HepG2 (cell line): ENCODE measurements around the gene IGFL2. TPM values are rescaled to one million over a fixed set of nuclear protein-coding genes. Genes with fewer than 3 reads are reported as not detected.

ENCODE experiments used
- ATAC-seq: fragments of 200-7000 bp; cut with Tn5 transposase; 3 replicates; pipeline ENCODE4 v1.9.1; 2020; ENCODE audit warnings: mild to moderate bottlenecking, moderate library complexity
- BruUV-seq: library from RNA; stranded (reverse); fragments of 400-500 nt; replicated peaks from 2 replicates; lab custom pipeline; 2021; lab: Mats Ljungman, UMichigan
- CTCF ChIA-PET: fragments of 300-600 bp; formaldehyde crosslinking; extraction: SDS; loops from one replicate; lab custom pipeline; 2021; ENCODE audit warnings: low total read pairs, inconsistent platforms, low intra/inter-chr PET ratio; lab: Yijun Ruan, JAX
- POLR2A ChIA-PET: fragments of 350-600 bp; sonication (Branson Sonifier 250); formaldehyde crosslinking; loops from one replicate; lab custom pipeline; 2020; ENCODE audit warnings: antibody characterized with exemption, inconsistent platforms; lab: Yijun Ruan, JAX
- DNase-seq: peaks from one replicate; pipeline ENCODE4 v3.0.0-alpha.2; 2015; ENCODE audit warnings: low spot score
- FAIRE-seq: peaks from 3 replicates; lab custom pipeline; 2011; peaks lifted over from hg19 to GRCh38; lab: Jason Lieb, UNC
- H2AFZ ChIP-seq: one replicate; pipeline ENCODE4 v1.6.1; 2011; ENCODE audit warnings: low read length, inconsistent platforms
- H3K27ac ChIP-seq: fragments of 300-600 bp; 3 replicates; pipeline ENCODE4 v1.8.0; 2011; ENCODE audit warnings: mixed run types, mild to moderate bottlenecking, mixed read lengths, low read length, inconsistent platforms; ENCODE audit not compliant: insufficient read depth; ENCODE audit errors: extremely low read length
- H3K27me3 ChIP-seq, 2 experiments: fragments of 200-600 bp in 1 of 2; 2 replicates in 1 of 2; 3 replicates in 1 of 2; pipeline versions ENCODE4 v1.6.0 to v1.8.0; 2011; ENCODE audit warnings: low read length in 2 of 2, mild to moderate bottlenecking in 2 of 2, moderate library complexity in 2 of 2, inconsistent platforms in 1 of 2; ENCODE audit not compliant: insufficient read depth in 2 of 2, control insufficient read depth in 1 of 2
- H3K36me3 ChIP-seq, 2 experiments: fragments of 200-600 bp in 1 of 2; replicated peaks in 1 of 2; 2 replicates in 1 of 2; 3 replicates in 1 of 2; pipeline versions ENCODE4 v1.5.1 to v1.8.0; 2011; ENCODE audit warnings: low read length in 2 of 2, inconsistent platforms in 1 of 2; ENCODE audit not compliant: insufficient read depth in 2 of 2, control insufficient read depth in 1 of 2
- H3K4me1 ChIP-seq: 2 replicates; pipeline ENCODE4 v1.5.1; 2012; ENCODE audit warnings: low read length, inconsistent platforms; ENCODE audit not compliant: insufficient read depth
- H3K4me2 ChIP-seq: 2 replicates; pipeline ENCODE4 v1.6.0; 2011; ENCODE audit warnings: low read depth, low read length, inconsistent platforms
- H3K4me3 ChIP-seq, 3 experiments: fragments of 200-600 bp in 1 of 3; sonication (generic), shearing (Covaris generic) in 1 of 3; replicated peaks in 1 of 3; 2 replicates each; pipeline ENCODE4 v1.5.1; 2011 to 2016; ENCODE audit warnings: low read length in 3 of 3, inconsistent platforms in 2 of 3, low read depth in 2 of 3, mild to moderate bottlenecking in 2 of 3, control low read depth in 1 of 3, mixed read lengths in 1 of 3; ENCODE audit not compliant: insufficient read depth in 1 of 3
- H3K79me2 ChIP-seq: one replicate; pipeline ENCODE4 v1.6.1; 2011; ENCODE audit warnings: low read length, inconsistent platforms; ENCODE audit not compliant: insufficient read depth
- H3K9ac ChIP-seq: 2 replicates; pipeline ENCODE4 v1.6.0; 2011; ENCODE audit warnings: mild to moderate bottlenecking, low read depth, low read length, inconsistent platforms; ENCODE audit not compliant: insufficient read depth
- H3K9me3 ChIP-seq: 2 replicates; pipeline ENCODE4 v1.5.1; 2012; ENCODE audit warnings: mild to moderate bottlenecking, low read length
- H4K20me1 ChIP-seq: 2 replicates; pipeline ENCODE4 v1.6.0; 2011; ENCODE audit warnings: inconsistent platforms, mild to moderate bottlenecking, low read length, moderate library complexity; ENCODE audit not compliant: insufficient read depth
- ADNP ChIP-seq: sonication (generic); formaldehyde crosslinking; IDR thresholded peaks from 2 replicates; pipeline ENCODE4 v1.4.0; 2020; ENCODE audit warnings: missing genetic modification reagents
- ATF1 ChIP-seq: IDR thresholded peaks from 2 replicates; pipeline ENCODE4 v1.6.1; 2016; ENCODE audit warnings: mild to moderate bottlenecking, control low read depth
- CC2D1A ChIP-seq: sonication (generic); formaldehyde crosslinking; IDR thresholded peaks from 2 replicates; pipeline ENCODE4 v1.8.1; 2023; ENCODE audit warnings: mild to moderate bottlenecking, missing genetic modification reagents
- EED ChIP-seq: sonication (generic); formaldehyde crosslinking; IDR thresholded peaks from 2 replicates; pipeline ENCODE4 v1.5.0; 2020; ENCODE audit warnings: mild to moderate bottlenecking, missing genetic modification reagents
- ETV6 ChIP-seq: sonication (generic); formaldehyde crosslinking; conservative IDR thresholded peaks from 2 replicates; pipeline ENCODE4 v1.4.0; 2020; ENCODE audit warnings: missing genetic modification reagents
- IRF2 ChIP-seq: IDR thresholded peaks from 2 replicates; pipeline ENCODE4 v1.6.1; 2018; ENCODE audit warnings: missing genetic modification reagents, missing compliant biosample characterization
- LCORL ChIP-seq, 2 experiments: fragments of 450-650 bp in 1 of 2; sonication (generic) in 1 of 2; formaldehyde crosslinking in 1 of 2; IDR thresholded peaks; 2 replicates each; pipeline versions ENCODE4 v1.5.0 to v1.6.1; 2017 to 2020; ENCODE audit warnings: antibody characterized with exemption in 1 of 2, missing genetic modification reagents in 1 of 2
- NFE2L2 ChIP-seq: fragments of 150-350 bp; IDR thresholded peaks from 2 replicates; pipeline ENCODE4 v1.6.1; 2014; ENCODE audit warnings: low read length
- NPAS2 ChIP-seq: sonication (generic); formaldehyde crosslinking; IDR thresholded peaks from 2 replicates; pipeline ENCODE4 v1.8.0; 2022; ENCODE audit warnings: mild to moderate bottlenecking, missing genetic modification reagents, borderline replicate concordance
- RNF2 ChIP-seq: fragments of 450-650 bp; conservative IDR thresholded peaks from 2 replicates; pipeline ENCODE4 v1.6.1; 2016; ENCODE audit warnings: low read depth
- SNAPC2 ChIP-seq: sonication (generic); formaldehyde crosslinking; IDR thresholded peaks from 2 replicates; pipeline ENCODE4 v1.8.1; 2022; ENCODE audit warnings: mild to moderate bottlenecking, missing genetic modification reagents
- SOX5 ChIP-seq: IDR thresholded peaks from 2 replicates; pipeline ENCODE4 v1.6.1; 2016; ENCODE audit warnings: borderline replicate concordance
- TBX3 ChIP-seq: fragments of 450-650 bp; IDR thresholded peaks from 2 replicates; pipeline ENCODE4 v1.6.1; 2017; ENCODE audit warnings: antibody characterized with exemption, mild to moderate bottlenecking, inconsistent platforms, borderline replicate concordance
- ZEB1 ChIP-seq: IDR thresholded peaks from 2 replicates; pipeline ENCODE4 v1.6.1; 2012; ENCODE audit warnings: mild to moderate bottlenecking, low read depth, inconsistent platforms; ENCODE audit not compliant: insufficient replicate concordance
- ZMYM3 ChIP-seq: sonication (generic); formaldehyde crosslinking; IDR thresholded peaks from 2 replicates; pipeline ENCODE4 v1.5.1; 2020; ENCODE audit warnings: mild to moderate bottlenecking, missing genetic modification reagents
- ZNF335 ChIP-seq: sonication (generic); formaldehyde crosslinking; IDR thresholded peaks from 2 replicates; pipeline ENCODE4 v1.4.0; 2020; ENCODE audit warnings: missing genetic modification reagents
- ZNF337 ChIP-seq: sonication (generic); formaldehyde crosslinking; IDR thresholded peaks from 2 replicates; pipeline ENCODE4 v1.5.1; 2020; ENCODE audit warnings: missing genetic modification reagents, low read depth, mild to moderate bottlenecking, borderline replicate concordance
- ZNF577 ChIP-seq: sonication (generic); formaldehyde crosslinking; IDR thresholded peaks from 2 replicates; pipeline ENCODE4 v1.4.0; 2020; ENCODE audit warnings: mild to moderate bottlenecking, low read depth, missing genetic modification reagents, borderline replicate concordance
- WGBS: methylation state at CpG from one replicate; pipeline ENCODE4 v1.1.6; 2017; ENCODE audit warnings: low lambda C conversion rate; 5-methylcytosine and 5-hydroxymethylcytosine counted together
- in situ Hi-C: cut with HindIII; loops from 2 replicates; pipeline ENCODE4 v1.10.0; 2017; ENCODE audit warnings: low pct_unique_long_range_greater_than_20kb; ENCODE audit not compliant: extremely low pct_ligation_motif_present
- intact Hi-C: fragments of 100-400 bp; cut with micrococcal nuclease; formaldehyde crosslinking; loops from one replicate; pipeline ENCODE4 v1.10.0; 2022; ENCODE audit not compliant: unreplicated experiment
- polyA plus RNA-seq, 8 experiments: library from polyadenylated mRNA; depleted of rRNA in 3 of 8; stranded (reverse) in 7 of 8; unstranded in 1 of 8; fragments of >200 nt; fragmentation: Illumina TruSeq in 4 of 8; extraction: Trizol in 4 of 8; gene quantifications; 2 replicates each; pipeline versions ENCODE4 v1.2.1 to v1.2.3, GENCODE V29; 2011 to 2016; ENCODE audit warnings: low read depth in 4 of 8, missing spikeins in 1 of 8, mixed read lengths in 1 of 8; ENCODE audit not compliant: insufficient read depth in 1 of 8
- total RNA-seq, 5 experiments: library from RNA; depleted of rRNA; stranded (reverse); fragments of >200 nt; fragmentation: Illumina TruSeq; extraction: Trizol; gene quantifications; 2 replicates each; pipeline ENCODE4 v1.2.3, GENCODE V29; 2016; ENCODE audit warnings: low read depth in 1 of 5

The IGFL2 gene
- total and polyA plus RNA-seq, 2 of the 13 experiments (the other 11 are each of a cell fraction or from before 2014, with no cell fraction given): not detected

DNA sequence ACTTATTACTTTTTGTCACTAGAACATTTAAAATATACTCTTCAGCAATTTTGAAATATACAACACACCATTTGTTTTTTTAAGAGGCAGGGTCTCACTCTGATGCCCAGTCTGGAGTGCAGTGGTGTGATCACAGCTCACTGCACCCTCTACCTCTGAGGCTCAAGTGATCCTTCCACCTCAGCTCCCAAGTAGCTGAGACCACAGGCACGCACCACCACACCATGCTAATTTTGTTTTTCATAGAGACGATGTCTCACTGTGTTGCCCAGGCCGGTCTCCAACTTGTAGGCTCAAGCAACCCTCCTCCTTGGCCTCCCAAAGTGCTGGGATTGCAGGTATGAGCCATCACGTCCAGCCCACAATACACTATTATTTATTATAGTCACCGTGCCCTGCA lies 2.6 kb downstream of the IGFL2 start:
- POLR2A ChIA-PET: no interaction called here
- no peak for FAIRE-seq
- Histone ChIP-seq H3K9me3 (no peaks in the 10 kb centered on the region), H3K79me2 (no peaks in the 10 kb centered on the region), H3K4me2 (no peak overlapping the region), H4K20me1 (no peaks in the 10 kb centered on the region), H3K27me3 (peaks cover 0 to 10% of the 10 kb centered on the region in 2 experiments; a peak in 1 of 5 replicates), H3K36me3 (no peaks in the 10 kb centered on the region), H2AFZ (no peak overlapping the region), H3K27ac (no peak overlapping the region), H3K4me1 (no peaks in the 10 kb centered on the region), H3K4me3 (no peak overlapping the region), H3K9ac (no peak overlapping the region)
- no peak for DNase-seq
- ATAC-seq: no peak
- CTCF ChIA-PET: no interaction called here
- TF ChIP-seq ZNF335 (CRISPR knock-in tag) (no peak), TBX3 (no peak), EED (CRISPR knock-in tag) (no peak), ADNP (no peak), CC2D1A (CRISPR knock-in tag) (no peak), NPAS2 (CRISPR knock-in tag) (no peak), ETV6 (no peak), ZMYM3 (CRISPR knock-in tag) (no peak), ZEB1 (no peak)
- intact Hi-C loops (no loop called here), in situ Hi-C loops (no loop called here)
- 36% methylated on average over 5 of the region's 5 CpGs for WGBS
- BruUV-seq: no TSS peak

DNA sequence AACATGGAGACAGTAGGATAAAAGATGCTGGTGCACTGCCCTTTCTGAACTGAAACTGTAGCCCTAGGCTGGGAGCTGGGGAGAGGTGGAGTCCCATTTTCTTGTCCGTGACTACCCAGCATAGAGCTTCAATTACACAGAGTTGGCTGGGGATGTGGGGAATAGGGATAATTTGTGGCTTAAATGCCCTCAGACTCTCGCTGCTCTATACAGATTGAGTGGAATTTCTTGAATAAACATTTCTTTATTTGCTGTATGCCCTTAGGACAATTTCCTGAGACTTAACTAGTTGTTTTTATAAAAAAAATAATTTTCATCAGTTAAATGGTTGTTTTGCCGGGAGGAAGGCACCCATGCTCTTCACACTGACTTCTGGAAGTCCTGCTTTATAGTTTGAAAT lies 7.2 kb downstream of the IGFL2 start:
- FAIRE-seq: no peak

More for the DNA sequence above, 7.2 kb downstream of the IGFL2 start:
- Histone ChIP-seq H3K79me2 (no peaks in the 10 kb centered on the region), H4K20me1 (no peaks in the 10 kb centered on the region), H3K27me3 (no peaks in the 10 kb centered on the region), H3K9me3 (no peaks in the 10 kb centered on the region), H3K4me3 (no peak overlapping the region), H2AFZ (no peak overlapping the region), H3K4me2 (no peak overlapping the region), H3K27ac (no peak overlapping the region)
- BruUV-seq: no TSS peak
- 42% methylated on average over 3 of the region's 3 CpGs for WGBS
- POLR2A ChIA-PET: no interaction called here
- DNase-seq (no peak), ATAC-seq (no peak)
- TF ChIP-seq LCORL (IDR thresholded peaks at IDR 0.05): no peak
- TF ChIP-seq LCORL (CRISPR knock-in tag; IDR thresholded peaks at IDR 0.05): no peak
- no peak for TF ChIP-seq IRF2
- no peak for TF ChIP-seq ATF1 (CRISPR knock-in tag)
- TF ChIP-seq RNF2: no peak
- no peak for TF ChIP-seq SNAPC2 (CRISPR knock-in tag)
- no peak for TF ChIP-seq SOX5
- TF ChIP-seq ZNF337 (CRISPR knock-in tag): no peak
- no peak for TF ChIP-seq ZNF577 (CRISPR knock-in tag)
- no peak for TF ChIP-seq NFE2L2
- TF ChIP-seq, all 625 proteins: peak for 0
- no peaks in the 10 kb centered on the region for H3K4me1 ChIP-seq
- H3K36me3 ChIP-seq: no peaks in the 10 kb centered on the region
- in situ Hi-C loops (no loop called here), intact Hi-C loops (no loop called here)
- CTCF ChIA-PET: no interaction called here
- no peak overlapping the region for H3K9ac ChIP-seq
